PFSK-1 (cell line): ENCODE results near the gene WDFY2.

Experiments
- FOXP2 ChIP-seq: optimal IDR thresholded peaks from 2 replicates; pipeline ENCODE3; 2011; ENCODE audit warnings: borderline replicate concordance, control low read depth, inconsistent platforms; ENCODE audit not compliant: insufficient read depth; ENCODE audit errors: extremely low read length, extremely low read depth
- POLR2AphosphoS5 ChIP-seq: IDR thresholded peaks from 2 replicates; pipeline ENCODE4 v1.6.1; 2012; ENCODE audit warnings: low read depth, mild to moderate bottlenecking, control low read depth, low read length, moderate library complexity
- REST ChIP-seq, 2 experiments: IDR thresholded peaks; 2 replicates each; pipeline versions ENCODE4 v1.6.1 to v1.8.0; 2011 to 2012; ENCODE audit warnings: low read depth in 2 of 2, low read length in 2 of 2, control low read depth in 1 of 2, inconsistent platforms in 1 of 2, mild to moderate bottlenecking in 1 of 2, moderate library complexity in 1 of 2; ENCODE audit not compliant: insufficient read depth in 1 of 2
- SIN3A ChIP-seq: IDR thresholded peaks from 2 replicates; pipeline ENCODE4 v1.6.1; 2012; ENCODE audit warnings: mild to moderate bottlenecking, low read length, moderate library complexity, borderline replicate concordance; ENCODE audit not compliant: insufficient read depth
- TAF1 ChIP-seq: IDR thresholded peaks from 2 replicates; pipeline ENCODE4 v1.6.1; 2012; ENCODE audit warnings: low read length, control low read depth, borderline replicate concordance; ENCODE audit not compliant: insufficient read depth

Gene WDFY2

GRCh38 chr13:51585696-51586095, 1.4 kb downstream of the WDFY2 start:
- TF ChIP-seq SIN3A = no peak
- no peak for TF ChIP-seq POLR2AphosphoS5
- no peak for TF ChIP-seq FOXP2
- TF ChIP-seq TAF1 = no peak
- TF ChIP-seq REST (IDR thresholded peaks at IDR 0.05; ENCODE audit: insufficient read depth in 1 of 2, low read depth in 2 of 2, low read length in 2 of 2) = no peak

GRCh38 chr13:51587372-51587771, 3.1 kb downstream of the WDFY2 start:
- TF ChIP-seq SIN3A (no peak), POLR2AphosphoS5 (no peak), REST (IDR thresholded peaks at IDR 0.05; ENCODE audit: insufficient read depth in 1 of 2, low read depth in 2 of 2, low read length in 2 of 2) (no peak), TAF1 (no peak), FOXP2 (no peak)

- no peak for TF ChIP-seq REST (IDR thresholded peaks at IDR 0.05; ENCODE audit: insufficient read depth in 1 of 2, low read depth in 2 of 2, low read length in 2 of 2)
- TF ChIP-seq TAF1 = no peak
- no peak for TF ChIP-seq FOXP2
Measured at GRCh38 chr13:51588406-51588949, 4.2 kb downstream of the WDFY2 start.

GRCh38 chr13:51589793-51590192, 5.5 kb downstream of the WDFY2 start:
- TF ChIP-seq SIN3A = no peak
- no peak for TF ChIP-seq FOXP2
- no peak for TF ChIP-seq TAF1
- TF ChIP-seq REST (IDR thresholded peaks at IDR 0.05; ENCODE audit: insufficient read depth in 1 of 2, low read depth in 2 of 2, low read length in 2 of 2) = no peak
- no peak for TF ChIP-seq POLR2AphosphoS5

- no peak for TF ChIP-seq FOXP2
- no peak for TF ChIP-seq TAF1
- no peak for TF ChIP-seq POLR2AphosphoS5
- no peak for TF ChIP-seq SIN3A
- no peak for TF ChIP-seq REST (IDR thresholded peaks at IDR 0.05; ENCODE audit: insufficient read depth in 1 of 2, low read depth in 2 of 2, low read length in 2 of 2)
Measured at GRCh38 chr13:51590231-51590970, 6.1 kb downstream of the WDFY2 start.
